ENCODE data around the gene ZNF48. TPM values are rescaled to one million over a fixed set of nuclear protein-coding genes. Genes with fewer than 3 reads are reported as not detected.

ZNF48 gene
- polyA plus RNA-seq, 1 of the 3 experiments (the other 2 are of a cell fraction) = 8.8 TPM

DNA sequence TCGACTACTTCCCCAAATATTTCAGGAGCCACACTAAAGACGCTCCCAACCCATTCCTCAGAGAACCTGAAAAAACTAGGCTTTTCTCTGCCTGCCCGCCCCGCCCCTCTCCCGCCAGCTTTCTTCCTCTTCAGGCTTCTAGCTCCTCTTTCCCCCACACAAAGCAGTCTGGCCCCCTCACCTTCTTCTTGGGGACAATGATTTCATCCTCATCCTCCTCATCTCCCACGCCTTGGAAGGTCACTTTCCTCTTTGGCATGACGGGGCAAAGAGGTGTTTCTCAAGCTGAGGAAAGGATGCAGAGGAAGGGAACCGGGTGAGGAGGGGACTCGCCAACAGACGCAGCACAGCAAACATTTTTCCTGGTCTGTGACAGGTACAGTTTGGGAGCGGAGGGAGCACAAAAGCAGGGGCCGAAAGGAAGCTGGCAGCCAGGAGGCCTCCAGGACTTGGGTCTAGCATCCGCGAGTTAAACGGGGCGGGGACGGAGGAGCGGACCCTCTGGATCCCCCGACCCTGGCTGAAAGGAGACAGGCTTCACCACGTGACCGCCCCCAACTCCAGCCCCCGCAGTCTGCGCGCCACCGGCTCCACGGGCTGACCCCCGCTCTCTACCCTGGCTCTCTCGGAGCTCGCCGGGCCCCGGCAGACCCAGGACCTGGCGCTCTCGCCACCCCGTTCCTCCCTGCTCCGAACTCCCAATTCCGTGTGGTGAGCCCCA is 40.6 kb upstream of the ZNF48 start:
- Histone ChIP-seq H3K4me1 (ENCODE audit: control insufficient read depth in 1 of 2, insufficient read depth in 2 of 2, low read depth in 1 of 2, low read length in 1 of 2) (peaks cover 34 to 39% of the 10 kb centered on the region in 2 experiments), H4K20me1 (ENCODE audit: insufficient read depth) (peaks cover 21% of the 10 kb centered on the region), H3K4me2 (peak overlapping the region; percentile 96), H3K4me3 (ENCODE audit: low read depth in 2 of 2, low read length in 1 of 2) (peak overlapping the region; percentile 93 to 99), H3K79me2 (ENCODE audit: insufficient read depth) (peaks cover 29% of the 10 kb centered on the region), H3K9me3 (no peaks in the 10 kb centered on the region), H3F3A (replicated peaks; ENCODE audit: insufficient read depth) (peaks cover 13% of the 10 kb centered on the region), H3K9me2 (no peaks in the 10 kb centered on the region), H3K9ac (peak overlapping the region; percentile 96), H3K27ac (ENCODE audit: low read depth in 2 of 2, low read length in 1 of 2) (peak overlapping the region; percentile 89 to 99), H2AFZ (ENCODE audit: low read depth) (peak overlapping the region; percentile 54), H3K36me3 (replicated peaks in 1 of 2; ENCODE audit: control insufficient read depth in 1 of 2, insufficient read depth in 2 of 2, low read length in 1 of 2) (peaks cover 22 to 63% of the 10 kb centered on the region in 2 experiments), H3K27me3 (ENCODE audit: insufficient read depth) (no peaks in the 10 kb centered on the region)
- DNase-seq = peak; percentile 74
- ChIA-PET POLR2A (interaction anchor here (0.6 to 1.6 kb wide), 10 partner anchors 8 to 178 kb away, joined by 3 to 19 read pairs (median 4); partner anchors contain the start of genes TBC1D10B, ZNF48 and ZNF771), CTCF (interaction anchor here (1.5 to 3.6 kb wide), 4 partner anchors 11 to 54 kb away, joined by 3 to 23 read pairs (median 12); partner anchors contain the start of gene ZNF771)
- TF ChIP-seq, protein P1, sequence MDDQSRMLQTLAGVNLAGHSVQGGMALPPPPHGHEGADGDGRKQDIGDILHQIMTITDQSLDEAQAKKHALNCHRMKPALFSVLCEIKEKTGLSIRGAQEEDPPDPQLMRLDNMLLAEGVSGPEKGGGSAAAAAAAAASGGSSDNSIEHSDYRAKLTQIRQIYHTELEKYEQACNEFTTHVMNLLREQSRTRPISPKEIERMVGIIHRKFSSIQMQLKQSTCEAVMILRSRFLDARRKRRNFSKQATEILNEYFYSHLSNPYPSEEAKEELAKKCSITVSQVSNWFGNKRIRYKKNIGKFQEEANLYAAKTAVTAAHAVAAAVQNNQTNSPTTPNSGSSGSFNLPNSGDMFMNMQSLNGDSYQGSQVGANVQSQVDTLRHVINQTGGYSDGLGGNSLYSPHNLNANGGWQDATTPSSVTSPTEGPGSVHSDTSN (IDR thresholded peaks at IDR 0.05) = no peak
- TF ChIP-seq FOXM1 (IDR thresholded peaks at IDR 0.05; ENCODE audit: low read depth) (no peak), EP300 (IDR thresholded peaks at IDR 0.05; ENCODE audit: borderline replicate concordance in 1 of 2, low read depth in 1 of 2, low read length in 1 of 2) (no peak), ELF1 (IDR thresholded peaks at IDR 0.05) (no peak), YY1 (IDR thresholded peaks at IDR 0.05; ENCODE audit: low read depth) (no peak), SIN3A (IDR thresholded peaks at IDR 0.05; ENCODE audit: borderline replicate concordance, low read depth, low read length) (no peak), TAF1 (IDR thresholded peaks at IDR 0.05; ENCODE audit: borderline replicate concordance, low read depth, low read length) (no peak; the same call in 1 of the 2 replicates), GABPA (IDR thresholded peaks at IDR 0.05; ENCODE audit: low read depth) (no peak), JUND (IDR thresholded peaks at IDR 0.05) (no peak), EZH2phosphoT487 (IDR thresholded peaks at IDR 0.05; ENCODE audit: borderline replicate concordance, low read depth) (no peak), MXI1 (IDR thresholded peaks at IDR 0.05; ENCODE audit: low read depth, low read length) (no peak), NFIC (IDR thresholded peaks at IDR 0.05; ENCODE audit: borderline replicate concordance) (no peak)
- TF ChIP-seq, protein P2, sequence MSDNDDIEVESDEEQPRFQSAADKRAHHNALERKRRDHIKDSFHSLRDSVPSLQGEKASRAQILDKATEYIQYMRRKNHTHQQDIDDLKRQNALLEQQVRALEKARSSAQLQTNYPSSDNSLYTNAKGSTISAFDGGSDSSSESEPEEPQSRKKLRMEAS (IDR thresholded peaks at IDR 0.05; ENCODE audit: low read depth) = no peak
- TF ChIP-seq, protein P3, sequence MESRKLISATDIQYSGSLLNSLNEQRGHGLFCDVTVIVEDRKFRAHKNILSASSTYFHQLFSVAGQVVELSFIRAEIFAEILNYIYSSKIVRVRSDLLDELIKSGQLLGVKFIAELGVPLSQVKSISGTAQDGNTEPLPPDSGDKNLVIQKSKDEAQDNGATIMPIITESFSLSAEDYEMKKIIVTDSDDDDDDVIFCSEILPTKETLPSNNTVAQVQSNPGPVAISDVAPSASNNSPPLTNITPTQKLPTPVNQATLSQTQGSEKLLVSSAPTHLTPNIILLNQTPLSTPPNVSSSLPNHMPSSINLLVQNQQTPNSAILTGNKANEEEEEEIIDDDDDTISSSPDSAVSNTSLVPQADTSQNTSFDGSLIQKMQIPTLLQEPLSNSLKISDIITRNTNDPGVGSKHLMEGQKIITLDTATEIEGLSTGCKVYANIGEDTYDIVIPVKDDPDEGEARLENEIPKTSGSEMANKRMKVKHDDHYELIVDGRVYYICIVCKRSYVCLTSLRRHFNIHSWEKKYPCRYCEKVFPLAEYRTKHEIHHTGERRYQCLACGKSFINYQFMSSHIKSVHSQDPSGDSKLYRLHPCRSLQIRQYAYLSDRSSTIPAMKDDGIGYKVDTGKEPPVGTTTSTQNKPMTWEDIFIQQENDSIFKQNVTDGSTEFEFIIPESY (IDR thresholded peaks at IDR 0.05; ENCODE audit: borderline replicate concordance, low read depth) = no peak
- WGBS (ENCODE audit: low lambda C conversion rate) = 1% methylated on average over 15 of the region's 36 CpGs

All from SK-N-SH (cell line).